OCI-LY1 (cell line): Measurements from ENCODE around the gene SMC6.
A peak's percentile ranks its signal among the peaks of the same experiment; 100 is the strongest.

Source experiments
- H2AFZ ChIP-seq: fragments of 200-600 bp; sonication (generic), shearing (Covaris generic); 2 replicates; pipeline ENCODE4 v1.6.0; 2014; ENCODE audit warnings: antibody characterized with exemption, mild to moderate bottlenecking, low read length
- H3F3A ChIP-seq: fragments of 200-600 bp; sonication (generic), shearing (Covaris generic); 2 replicates; pipeline ENCODE4 v1.6.0; 2014; ENCODE audit warnings: mild to moderate bottlenecking, antibody characterized with exemption, low read length, moderate library complexity; ENCODE audit not compliant: insufficient read depth
- H3K27ac ChIP-seq: fragments of 200-600 bp; sonication (generic); 2 replicates; pipeline ENCODE4 v1.5.1; 2014; ENCODE audit warnings: low read length, mixed run types, mild to moderate bottlenecking, low read depth; ENCODE audit not compliant: poor library complexity, severe bottlenecking
- H3K27me3 ChIP-seq: fragments of 200-600 bp; sonication (generic); 2 replicates; pipeline ENCODE4 v1.6.0; 2014; ENCODE audit warnings: antibody characterized with exemption, mild to moderate bottlenecking, low read length, moderate library complexity; ENCODE audit not compliant: insufficient read depth
- H3K36me3 ChIP-seq: fragments of 200-600 bp; sonication (generic); 2 replicates; pipeline ENCODE4 v1.6.1; 2014; ENCODE audit warnings: mild to moderate bottlenecking, antibody characterized with exemption, low read length, moderate library complexity, mixed read lengths; ENCODE audit not compliant: insufficient read depth
- H3K4me1 ChIP-seq: fragments of 200-600 bp; sonication (generic); 2 replicates; pipeline ENCODE4 v1.5.1; 2014; ENCODE audit warnings: mild to moderate bottlenecking, low read length, moderate library complexity; ENCODE audit not compliant: insufficient read depth, severe bottlenecking
- H3K4me2 ChIP-seq: fragments of 200-600 bp; sonication (generic), shearing (Covaris generic); 2 replicates; pipeline ENCODE4 v1.6.1; 2014; ENCODE audit warnings: low read length
- H3K4me3 ChIP-seq: fragments of 200-600 bp; sonication (generic); 2 replicates; pipeline ENCODE4 v1.5.1; 2014; ENCODE audit warnings: low read length, low read depth, mild to moderate bottlenecking, mixed read lengths; ENCODE audit not compliant: poor library complexity, severe bottlenecking
- H3K79me2 ChIP-seq: fragments of 200-600 bp; shearing (Covaris generic); 2 replicates; pipeline ENCODE4 v1.6.1; 2016; ENCODE audit warnings: mixed run types, low read length, mixed read lengths; ENCODE audit not compliant: insufficient read depth
- H3K9ac ChIP-seq: fragments of 200-600 bp; sonication (generic), shearing (Covaris generic); 2 replicates; pipeline ENCODE4 v1.6.1; 2014; ENCODE audit warnings: mild to moderate bottlenecking, low read length, mixed read lengths
- H3K9me2 ChIP-seq: fragments of 200-600 bp; sonication (generic), shearing (Covaris generic); 2 replicates; pipeline ENCODE4 v1.6.1; 2014; ENCODE audit warnings: low read depth, mild to moderate bottlenecking, low read length, mixed read lengths
- H3K9me3 ChIP-seq: fragments of 200-600 bp; shearing (Covaris generic); 2 replicates; pipeline ENCODE4 v1.6.1; 2014; ENCODE audit warnings: low read length, mixed read lengths
- H4K20me1 ChIP-seq: fragments of 200-600 bp; sonication (generic), shearing (Covaris generic); 2 replicates; pipeline ENCODE4 v1.6.0; 2016; ENCODE audit warnings: mild to moderate bottlenecking, low read length; ENCODE audit not compliant: insufficient read depth
- CTCF ChIP-seq: fragments of 200-600 bp; sonication (generic), shearing (Covaris generic); IDR thresholded peaks from 2 replicates; pipeline ENCODE4 v1.5.1; 2017; ENCODE audit warnings: mild to moderate bottlenecking, antibody characterized with exemption, low read length, moderate library complexity, mixed read lengths
- EZH2 ChIP-seq: fragments of 200-600 bp; sonication (generic), shearing (Covaris generic); IDR thresholded peaks from 2 replicates; pipeline ENCODE4 v1.8.0; 2017; ENCODE audit warnings: borderline replicate concordance, mixed run types, mild to moderate bottlenecking, antibody characterized with exemption, low read length, moderate library complexity, mixed read lengths

Gene SMC6

GRCh38 chr2:17733599-17733998 lies 20.0 kb downstream of the SMC6 start:
- Histone ChIP-seq H4K20me1 (no peaks in the 10 kb centered on the region), H3K27me3 (no peaks in the 10 kb centered on the region), H3K4me3 (no peak overlapping the region), H3K4me1 (no peaks in the 10 kb centered on the region), H3K9me3 (no peaks in the 10 kb centered on the region), H3K9me2 (no peaks in the 10 kb centered on the region), H3K9ac (no peak overlapping the region), H3K36me3 (peaks cover 87% of the 10 kb centered on the region), H3K4me2 (no peak overlapping the region), H3F3A (no peaks in the 10 kb centered on the region), H2AFZ (no peak overlapping the region), H3K79me2 (no peaks in the 10 kb centered on the region), H3K27ac (no peak overlapping the region)
- TF ChIP-seq EZH2 (no peak), CTCF (no peak)

GRCh38 chr2:17729880-17730279 lies 23.7 kb downstream of the SMC6 start:
- TF ChIP-seq EZH2 (no peak), CTCF (no peak)
- Histone ChIP-seq H3K27ac (no peak overlapping the region), H3K9me3 (no peaks in the 10 kb centered on the region), H2AFZ (no peak overlapping the region), H3K4me1 (no peaks in the 10 kb centered on the region), H3K4me2 (no peak overlapping the region), H4K20me1 (no peaks in the 10 kb centered on the region), H3F3A (no peaks in the 10 kb centered on the region), H3K36me3 (peaks cover 79% of the 10 kb centered on the region), H3K79me2 (no peaks in the 10 kb centered on the region), H3K9me2 (no peaks in the 10 kb centered on the region), H3K4me3 (no peak overlapping the region), H3K9ac (no peak overlapping the region), H3K27me3 (no peaks in the 10 kb centered on the region)

- H3K4me2 ChIP-seq = no peak overlapping the region
- H3K4me3 ChIP-seq = no peak overlapping the region
- no peak overlapping the region for H3K27ac ChIP-seq
- no peaks in the 10 kb centered on the region for H4K20me1 ChIP-seq
- H3K9ac ChIP-seq = no peak overlapping the region
- H3K9me2 ChIP-seq = no peaks in the 10 kb centered on the region
- H3F3A ChIP-seq = no peaks in the 10 kb centered on the region
- H3K36me3 ChIP-seq = peaks cover 82% of the 10 kb centered on the region
- no peak for TF ChIP-seq EZH2
- H3K27me3 ChIP-seq = no peaks in the 10 kb centered on the region
- no peaks in the 10 kb centered on the region for H3K79me2 ChIP-seq
- H2AFZ ChIP-seq = no peak overlapping the region
- H3K4me1 ChIP-seq = no peaks in the 10 kb centered on the region
- H3K9me3 ChIP-seq = no peaks in the 10 kb centered on the region
These were observed 25.4 kb downstream of the SMC6 start for GRCh38 chr2:17728210-17728609.

GRCh38 chr2:17719562-17720371 lies 33.8 kb downstream of the SMC6 start:
- Histone ChIP-seq H3K4me2 (no peak overlapping the region), H3K4me1 (no peaks in the 10 kb centered on the region), H2AFZ (no peak overlapping the region), H3K9me2 (no peaks in the 10 kb centered on the region), H3K4me3 (no peak overlapping the region), H3K36me3 (peaks cover 74% of the 10 kb centered on the region), H3K9ac (no peak overlapping the region), H3F3A (no peaks in the 10 kb centered on the region), H3K27ac (no peak overlapping the region), H4K20me1 (no peaks in the 10 kb centered on the region), H3K79me2 (no peaks in the 10 kb centered on the region), H3K27me3 (no peaks in the 10 kb centered on the region), H3K9me3 (no peaks in the 10 kb centered on the region)
- peak; percentile 77 for TF ChIP-seq CTCF
- TF ChIP-seq EZH2 = no peak
